ENCODE results near the gene CLEC4G.

- TF ChIP-seq POLR2AphosphoS5 (IDR thresholded peaks at IDR 0.05) (no peak), CTCF (IDR thresholded peaks at IDR 0.05) (no peak), POLR2A (IDR thresholded peaks at IDR 0.05) (no peak)
These were observed 25.5 kb downstream of the CLEC4G start for GRCh38 chr19:7706188-7706954.
